Spleen (tissue), 11 donors: ENCODE data around the gene LYPD1. TPM values are rescaled to one million over a fixed set of nuclear protein-coding genes. Genes with fewer than 3 reads are reported as not detected.
"Not testable (repeated sequence)": the region's sequence is repeated elsewhere in the genome, so short reads cannot be mapped to it uniquely, and the experiment has no call there.

Experiments used
- DNase-seq: peaks from one replicate; pipeline ENCODE4 v3.0.0-alpha.2; 2020
- H3K27ac ChIP-seq, 8 donors: fragments of 200-600 bp; sonication (generic) in 7 of 8; 1 replicate in 4 of 8; 2 replicates in 4 of 8; pipeline versions ENCODE4 v1.5.0 to v1.8.0; 2016 to 2021; ENCODE audit warnings: inconsistent platforms in 4 of 8, mild to moderate bottlenecking in 4 of 8, moderate library complexity in 1 of 8
- H3K27me3 ChIP-seq, 7 donors: fragments of 200-600 bp; sonication (generic) in 6 of 7; replicated peaks in 1 of 7; 1 replicate in 4 of 7; 2 replicates in 3 of 7; pipeline versions ENCODE4 v1.5.0 to v1.8.0; 2016 to 2021; ENCODE audit warnings: inconsistent platforms in 3 of 7, mild to moderate bottlenecking in 1 of 7
- H3K36me3 ChIP-seq, 6 donors: fragments of 200-600 bp; sonication (generic) in 5 of 6; 1 replicate in 4 of 6; 2 replicates in 2 of 6; pipeline versions ENCODE4 v1.5.0 to v1.8.0; 2016 to 2021; ENCODE audit warnings: inconsistent platforms in 2 of 6
- H3K4me1 ChIP-seq, 6 donors: fragments of 200-600 bp; sonication (generic) in 5 of 6; 1 replicate in 3 of 6; 2 replicates in 3 of 6; pipeline versions ENCODE4 v1.5.0 to v1.8.0; 2016 to 2021; ENCODE audit warnings: inconsistent platforms in 3 of 6
- H3K4me3 ChIP-seq, 8 donors: fragments of 200-600 bp; sonication (generic) in 7 of 8; 1 replicate in 4 of 8; 2 replicates in 4 of 8; pipeline versions ENCODE4 v1.5.0 to v1.8.0; 2016 to 2021; ENCODE audit warnings: inconsistent platforms in 4 of 8, mild to moderate bottlenecking in 4 of 8, moderate library complexity in 2 of 8
- H3K9me3 ChIP-seq, 8 donors: fragments of 200-600 bp; sonication (generic) in 7 of 8; 1 replicate in 4 of 8; 2 replicates in 4 of 8; pipeline versions ENCODE4 v1.5.0 to v1.8.0; 2016 to 2021; ENCODE audit warnings: inconsistent platforms in 4 of 8
- CTCF ChIP-seq, 11 experiments: fragments of 200-600 bp in 7 of 11; fragments of 450-650 bp in 4 of 11; sonication (generic) in 4 of 11; IDR thresholded peaks in 8 of 11; conservative IDR thresholded peaks in 3 of 11; 1 replicate in 7 of 11; 2 replicates in 4 of 11; pipeline versions ENCODE4 v1.4.0 to v1.8.0; 2016 to 2021; ENCODE audit warnings: antibody characterized with exemption in 11 of 11, inconsistent platforms in 4 of 11, mild to moderate bottlenecking in 1 of 11
- POLR2A ChIP-seq, 3 donors: fragments of 450-650 bp; IDR thresholded peaks; one replicate each; pipeline ENCODE4 v1.5.1; 2017; ENCODE audit warnings: antibody characterized with exemption in 3 of 3, mild to moderate bottlenecking in 1 of 3
- POLR2AphosphoS5 ChIP-seq, 3 donors: sonication (generic); formaldehyde crosslinking; IDR thresholded peaks; one replicate each; pipeline ENCODE4 v1.5.1; 2017; ENCODE audit warnings: antibody characterized with exemption in 3 of 3
- WGBS, 5 donors: extraction: QIAGEN DNeasy Blood & Tissue Kit in 3 of 5; methylation state at CpG; one replicate each; pipeline versions ENCODE4 v1.1.5 to v1.1.7; 2013 to 2018; 5-methylcytosine and 5-hydroxymethylcytosine counted together
- intact Hi-C: fragments of 100-400 bp; cut with DNase I; formaldehyde crosslinking; loops from one replicate; pipeline ENCODE4 v1.15.0; 2023; ENCODE audit warnings: low total_unique reads
- polyA plus RNA-seq, 3 donors: library from polyadenylated mRNA; stranded (reverse); fragments of 200-250 nt; gene quantifications; one replicate each; pipeline ENCODE4 v1.2.1, GENCODE V29; 2013
- total RNA-seq, 7 donors: library from RNA; depleted of rRNA in 3 of 7; stranded (reverse); fragments of >200 nt in 3 of 7; fragmentation: NEBNext Ultra II Directional in 4 of 7; extraction: Animal tissue kit (Norgen Biotek cat#: 25700) in 4 of 7; gene quantifications; one replicate each; pipeline versions ENCODE4 v1.1.0 to v1.2.1, GENCODE V29; 2016 to 2021
- donor health status: healthy with polysubstance abuse.
- donor health status: DM: no; HTN: no; CAD: no; lungs with moderate emphysema.
- donor health status: DM: no; HTN: no; CAD: no.
- donor health status: Bipolar disorder and iron deficiency.
- donor health status: healthy.
- donor health status: DM: no; HTN: no; CAD: no.
- donor health status: DM: yes; HTN: yes; CAD: no.

Gene LYPD1
- total and polyA plus RNA-seq, 10 donors: 0.10 to 4.3 (median 0.46) TPM

- TF ChIP-seq CTCF (IDR thresholded peaks at IDR 0.05 in 8 of 11, conservative IDR thresholded peaks at IDR 0.05 in 3 of 11) (no peak), POLR2A (IDR thresholded peaks at IDR 0.05) (no peak), POLR2AphosphoS5 (IDR thresholded peaks at IDR 0.05) (no peak)
- Histone ChIP-seq H3K9me3 (no peaks in the 10 kb centered on the region), H3K4me1 (no peaks in the 10 kb centered on the region), H3K27ac (no peak overlapping the region), H3K4me3 (no peak overlapping the region), H3K27me3 (no peaks in the 10 kb centered on the region), H3K36me3 (no peaks in the 10 kb centered on the region)
- 58 to 67% (median 65%) methylated on average over 7 of the region's 7 CpGs for WGBS, 5 donors
- no peak for DNase-seq
- intact Hi-C loops: no loop called here
Measured at GRCh38 chr2:132715386-132716351, 45.7 kb upstream of the LYPD1 start.

- TF ChIP-seq CTCF (IDR thresholded peaks at IDR 0.05 in 8 of 11, conservative IDR thresholded peaks at IDR 0.05 in 3 of 11) (no peak), POLR2A (IDR thresholded peaks at IDR 0.05) (no peak), POLR2AphosphoS5 (IDR thresholded peaks at IDR 0.05) (no peak)
- Histone ChIP-seq H3K4me1 (no peaks in the 10 kb centered on the region), H3K4me3 (no peak overlapping the region), H3K27me3 (no peaks in the 10 kb centered on the region), H3K27ac (no peak overlapping the region), H3K36me3 (no peaks in the 10 kb centered on the region), H3K9me3 (no peaks in the 10 kb centered on the region)
- intact Hi-C loops: no loop called here
- WGBS, 5 donors: 67 to 83% (median 73%) methylated on average over 4 of the region's 4 CpGs
- no peak for DNase-seq
Measured at GRCh38 chr2:132703396-132703795, 33.4 kb upstream of the LYPD1 start.

GRCh38 chr2:132701810-132702209 lies 31.8 kb upstream of the LYPD1 start:
- Histone ChIP-seq H3K4me1 (no peaks in the 10 kb centered on the region), H3K27ac (no peak overlapping the region), H3K36me3 (no peaks in the 10 kb centered on the region), H3K27me3 (no peaks in the 10 kb centered on the region), H3K4me3 (no peak overlapping the region), H3K9me3 (no peaks in the 10 kb centered on the region)
- WGBS, 5 donors: 70 to 86% (median 78%) methylated on average over 2 of the region's 2 CpGs
- intact Hi-C loops: no loop called here
- TF ChIP-seq POLR2AphosphoS5 (IDR thresholded peaks at IDR 0.05) (no peak), POLR2A (IDR thresholded peaks at IDR 0.05) (no peak), CTCF (IDR thresholded peaks at IDR 0.05 in 8 of 11, conservative IDR thresholded peaks at IDR 0.05 in 3 of 11) (no peak)
- no peak for DNase-seq

- H3K27ac ChIP-seq, H3K9me3 ChIP-seq, H3K36me3 ChIP-seq, DNase-seq, intact Hi-C loops, H3K4me1 ChIP-seq, H3K4me3 ChIP-seq, H3K27me3 ChIP-seq: not testable (repeated sequence)
- WGBS, 5 donors: 68 to 95% (median 81%) methylated on average over 1 to 2 of the region's 2 CpGs
Measured at GRCh38 chr2:132699802-132700201, 29.8 kb upstream of the LYPD1 start.

- DNase-seq, intact Hi-C loops, H3K4me1 ChIP-seq, H3K9me3 ChIP-seq, H3K36me3 ChIP-seq, H3K27ac ChIP-seq, H3K27me3 ChIP-seq, H3K4me3 ChIP-seq: not testable (repeated sequence)
- WGBS, 5 donors: 48 to 79% (median 71%) methylated on average over 3 of the region's 3 CpGs
Measured at GRCh38 chr2:132698347-132698746, 28.3 kb upstream of the LYPD1 start.
